HG02973 (cell line): ENCODE data around the gene NEK2.

Experiments
- ATAC-seq: cut with Tn5 transposase; IDR thresholded peaks from one replicate; pipeline ENCODE4 v1.9.1; 2021; ENCODE audit warnings: moderate library complexity; ENCODE audit not compliant: unreplicated experiment

The NEK2 gene

GRCh38 chr1:211612786-211613107 is 62.7 kb downstream of the NEK2 start:
- no peak for ATAC-seq
